ENCODE results near the gene C4BPA. TPM values are rescaled to one million over a fixed set of nuclear protein-coding genes. Genes with fewer than 3 reads are reported as not detected.

The C4BPA gene
- total RNA-seq, 1 donor from 2014 or later, result not detected

DNA sequence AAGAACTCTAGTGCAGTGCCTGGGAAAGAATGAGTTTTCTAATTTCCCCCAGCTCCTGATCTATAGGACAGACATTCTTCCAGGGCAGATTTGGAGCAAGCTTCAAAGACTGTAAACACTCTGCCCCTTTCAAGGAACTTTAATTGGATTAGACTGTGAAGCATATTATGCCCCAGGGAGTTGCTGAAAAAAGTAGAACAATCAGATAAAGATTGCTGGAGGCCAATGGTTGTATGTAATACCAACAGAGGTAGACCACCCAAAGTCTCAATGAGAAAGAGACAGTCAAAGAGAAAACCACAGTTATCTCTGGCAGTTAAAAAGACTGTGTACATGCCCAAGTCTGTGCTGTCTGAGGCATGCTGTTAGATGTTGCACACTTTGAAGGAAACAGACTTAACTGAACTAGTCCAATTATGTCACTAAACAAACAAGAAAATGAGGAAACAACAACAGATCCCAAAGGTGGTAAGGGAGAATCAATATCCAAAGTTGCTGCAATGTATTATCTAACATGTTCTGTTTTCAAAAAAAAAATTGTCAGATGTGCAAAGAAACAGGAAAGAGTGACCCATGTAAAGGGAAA is 24.4 kb downstream of the C4BPA start:
- H3K4me3 ChIP-seq, result no peak overlapping the region
- TF ChIP-seq, protein P1, sequence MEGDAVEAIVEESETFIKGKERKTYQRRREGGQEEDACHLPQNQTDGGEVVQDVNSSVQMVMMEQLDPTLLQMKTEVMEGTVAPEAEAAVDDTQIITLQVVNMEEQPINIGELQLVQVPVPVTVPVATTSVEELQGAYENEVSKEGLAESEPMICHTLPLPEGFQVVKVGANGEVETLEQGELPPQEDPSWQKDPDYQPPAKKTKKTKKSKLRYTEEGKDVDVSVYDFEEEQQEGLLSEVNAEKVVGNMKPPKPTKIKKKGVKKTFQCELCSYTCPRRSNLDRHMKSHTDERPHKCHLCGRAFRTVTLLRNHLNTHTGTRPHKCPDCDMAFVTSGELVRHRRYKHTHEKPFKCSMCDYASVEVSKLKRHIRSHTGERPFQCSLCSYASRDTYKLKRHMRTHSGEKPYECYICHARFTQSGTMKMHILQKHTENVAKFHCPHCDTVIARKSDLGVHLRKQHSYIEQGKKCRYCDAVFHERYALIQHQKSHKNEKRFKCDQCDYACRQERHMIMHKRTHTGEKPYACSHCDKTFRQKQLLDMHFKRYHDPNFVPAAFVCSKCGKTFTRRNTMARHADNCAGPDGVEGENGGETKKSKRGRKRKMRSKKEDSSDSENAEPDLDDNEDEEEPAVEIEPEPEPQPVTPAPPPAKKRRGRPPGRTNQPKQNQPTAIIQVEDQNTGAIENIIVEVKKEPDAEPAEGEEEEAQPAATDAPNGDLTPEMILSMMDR (IDR thresholded peaks at IDR 0.05), result no peak
- H3K4me1 ChIP-seq, result no peaks in the 10 kb centered on the region
- intact Hi-C loops (cut with DNase I), result no loop called here
- no peak overlapping the region for H3K27ac ChIP-seq
- H3K36me3 ChIP-seq, result no peaks in the 10 kb centered on the region
- no peak for DNase-seq (ENCODE audit: low spot score in 2 of 2)
- H3K27me3 ChIP-seq, result no peaks in the 10 kb centered on the region
- peaks cover 0 to 19% of the 10 kb centered on the region in 2 donors for H3K9me3 ChIP-seq

GRCh38 chr1:207129053-207129452 is 25.0 kb downstream of the C4BPA start:
- DNase-seq (ENCODE audit: low spot score in 2 of 2), result no peak
- TF ChIP-seq, protein P1 (IDR thresholded peaks at IDR 0.05), result no peak
- H3K27ac ChIP-seq, result no peak overlapping the region
- no peak overlapping the region for H3K4me3 ChIP-seq
- intact Hi-C loops (cut with DNase I), result no loop called here
- H3K9me3 ChIP-seq, result peaks cover 0 to 19% of the 10 kb centered on the region in 2 donors
- H3K27me3 ChIP-seq, result no peaks in the 10 kb centered on the region
- no peaks in the 10 kb centered on the region for H3K4me1 ChIP-seq
- H3K36me3 ChIP-seq, result no peaks in the 10 kb centered on the region

DNA sequence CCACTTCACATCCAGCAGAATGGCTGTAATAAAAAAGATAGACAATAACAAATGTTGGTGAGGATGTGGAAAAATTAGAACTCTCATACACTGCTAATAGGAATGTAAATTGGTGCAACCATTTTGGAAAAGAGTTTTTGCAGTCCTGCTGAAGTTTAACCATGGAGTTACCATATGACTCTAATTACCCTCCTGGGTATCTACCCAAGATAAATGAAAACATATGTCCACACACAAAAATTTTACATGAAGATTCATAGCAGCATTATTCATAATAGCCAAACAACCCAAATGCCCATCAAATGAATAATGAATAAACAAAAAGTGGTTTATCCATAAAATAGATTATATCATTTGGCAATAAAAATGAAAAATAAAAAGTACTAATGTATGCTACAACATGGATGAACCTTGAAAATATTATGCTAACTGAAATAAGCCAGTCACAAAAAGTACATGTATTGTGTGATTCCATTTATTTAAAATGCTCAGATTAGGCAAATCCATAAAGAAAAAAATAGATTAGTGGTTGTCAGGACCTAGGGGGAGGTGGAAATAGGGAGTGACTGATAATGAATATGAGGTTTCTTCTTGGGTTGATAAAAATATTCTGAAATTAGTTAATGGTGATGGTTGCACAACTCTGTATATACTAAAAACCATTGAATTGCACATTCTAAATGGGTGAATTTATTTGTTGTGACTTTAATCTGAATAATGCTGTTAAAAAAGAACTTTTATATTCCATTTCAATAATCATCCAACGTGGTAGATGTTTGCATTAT is 26.4 kb downstream of the C4BPA start:
- H3K27me3 ChIP-seq, result no peaks in the 10 kb centered on the region
- no peak overlapping the region for H3K27ac ChIP-seq
- intact Hi-C loops (cut with DNase I), result no loop called here
- no peaks in the 10 kb centered on the region for H3K4me1 ChIP-seq
- no peaks in the 10 kb centered on the region for H3K36me3 ChIP-seq
- H3K9me3 ChIP-seq, result peaks cover 0 to 19% of the 10 kb centered on the region in 2 donors
- DNase-seq (ENCODE audit: low spot score in 2 of 2), result no peak
- TF ChIP-seq, protein P1 (IDR thresholded peaks at IDR 0.05), result no peak
- H3K4me3 ChIP-seq, result no peak overlapping the region

GRCh38 chr1:207131163-207131562 is 27.1 kb downstream of the C4BPA start:
- intact Hi-C loops (cut with DNase I), result no loop called here
- no peak for DNase-seq (ENCODE audit: low spot score in 2 of 2)
- Histone ChIP-seq H3K9me3 (peaks cover 0 to 19% of the 10 kb centered on the region in 2 donors), H3K27ac (no peak overlapping the region), H3K36me3 (no peaks in the 10 kb centered on the region), H3K4me1 (no peaks in the 10 kb centered on the region), H3K27me3 (no peaks in the 10 kb centered on the region), H3K4me3 (no peak overlapping the region)
- TF ChIP-seq, protein P1 (IDR thresholded peaks at IDR 0.05), result no peak

DNA sequence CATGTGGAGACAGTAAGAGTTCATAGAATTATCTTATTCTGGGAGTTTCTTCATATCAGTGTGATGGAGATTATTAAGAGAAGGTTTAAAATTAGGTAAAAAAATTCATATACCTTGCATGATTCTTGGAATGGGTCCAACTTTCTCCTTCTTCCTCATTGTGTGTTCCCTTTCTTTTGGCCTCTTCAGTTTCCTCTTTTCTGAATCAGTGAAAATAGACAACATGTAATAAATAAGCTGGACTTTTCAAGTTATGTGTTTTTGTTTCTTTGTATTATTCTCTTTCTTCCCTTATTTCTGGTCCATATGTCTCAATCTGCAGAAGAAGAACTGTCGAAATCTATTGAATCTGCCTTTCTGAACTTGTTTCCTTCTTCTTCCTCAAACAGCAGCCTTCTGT is 30.5 kb downstream of the C4BPA start:
- no peaks in the 10 kb centered on the region for H3K36me3 ChIP-seq
- H3K4me1 ChIP-seq, result no peaks in the 10 kb centered on the region
- H3K4me3 ChIP-seq, result no peak overlapping the region
- TF ChIP-seq, protein P1 (IDR thresholded peaks at IDR 0.05), result no peak
- H3K9me3 ChIP-seq, result peaks cover 0 to 7% of the 10 kb centered on the region in 2 donors
- DNase-seq (ENCODE audit: low spot score in 2 of 2), result no peak
- H3K27ac ChIP-seq, result no peak overlapping the region
- no peaks in the 10 kb centered on the region for H3K27me3 ChIP-seq
- intact Hi-C loops (cut with DNase I), result no loop called here
